Measurements from ENCODE around the gene ADGRE3.

GRCh38 chr19:14614099-14614412 is 60.6 kb downstream of the ADGRE3 start:
- TF ChIP-seq EP300 (IDR thresholded peaks at IDR 0.05) = no peak
- TF ChIP-seq POLR2A (IDR thresholded peaks at IDR 0.05) = no peak
